Measurements from ENCODE around the gene TENT4B.
A peak's percentile ranks its signal among the peaks of the same experiment; 100 is the strongest.

Gene TENT4B

GRCh38 chr16:50256604-50257003 lies 103.5 kb downstream of the TENT4B start:
- no peak for DNase-seq (ENCODE audit: low read depth)

GRCh38 chr16:50257876-50258275 lies 104.8 kb downstream of the TENT4B start:
- no peak for DNase-seq (ENCODE audit: low read depth)

- no peak for DNase-seq (ENCODE audit: low read depth)
Observed at GRCh38 chr16:50259334-50260205, 106.5 kb downstream of the TENT4B start.

GRCh38 chr16:50260206-50261159 lies 107.4 kb downstream of the TENT4B start:
- DNase-seq (ENCODE audit: low read depth) = no peak

GRCh38 chr16:50261160-50261706 lies 108.1 kb downstream of the TENT4B start:
- no peak for DNase-seq (ENCODE audit: low read depth)

GRCh38 chr16:50261707-50262235 lies 108.7 kb downstream of the TENT4B start:
- DNase-seq (ENCODE audit: low read depth) = no peak

GRCh38 chr16:50263060-50263909 lies 110.2 kb downstream of the TENT4B start:
- DNase-seq (ENCODE audit: low read depth) = no peak

- DNase-seq (ENCODE audit: low read depth) = no peak
Observed at GRCh38 chr16:50263940-50264929, 111.1 kb downstream of the TENT4B start.

- no peak for DNase-seq (ENCODE audit: low read depth)
Observed at GRCh38 chr16:50265260-50265659, 112.2 kb downstream of the TENT4B start.

- DNase-seq (ENCODE audit: low read depth) = no peak
Observed at GRCh38 chr16:50265716-50266336, 112.7 kb downstream of the TENT4B start.

GRCh38 chr16:50266337-50267091 lies 113.4 kb downstream of the TENT4B start, which contains the start of gene ADCY7:
TSS of gene ADCY7 (plus strand) at chr16:50266551. CDS start at chr16:50288180, 21,629 bp downstream.
- peak; percentile 78 for DNase-seq (ENCODE audit: low read depth)

- DNase-seq (ENCODE audit: low read depth) = no peak
Observed at GRCh38 chr16:50267151-50267631, 114.1 kb downstream of the TENT4B start.

- DNase-seq (ENCODE audit: low read depth) = no peak
Observed at GRCh38 chr16:50267651-50268050, 114.5 kb downstream of the TENT4B start.

- no peak for DNase-seq (ENCODE audit: low read depth)
Observed at GRCh38 chr16:50268352-50268751, 115.2 kb downstream of the TENT4B start.

- no peak for DNase-seq (ENCODE audit: low read depth)
Observed at GRCh38 chr16:50269061-50269705, 116.1 kb downstream of the TENT4B start.

GRCh38 chr16:50269769-50270509 lies 116.8 kb downstream of the TENT4B start:
- DNase-seq (ENCODE audit: low read depth) = no peak

- DNase-seq (ENCODE audit: low read depth) = no peak
Observed at GRCh38 chr16:50270510-50271147, 117.5 kb downstream of the TENT4B start.

All from stimulated activated CD8-positive, alpha-beta memory T cell treated with anti-CD3 and anti-CD28 coated beads, Interleukin-4, amount 100 ng/mL, for 24 hours (primary cell).